PC-3 (cell line): ENCODE data around the gene CGRRF1. TPM values are rescaled to one million over a fixed set of nuclear protein-coding genes. Genes with fewer than 3 reads are reported as not detected.

Experiments
- ATAC-seq: fragments of 200-7000 bp; cut with Tn5 transposase; 2 replicates; pipeline ENCODE4 v1.9.1; 2020; ENCODE audit warnings: mild to moderate bottlenecking, moderate library complexity
- BruUV-seq: library from RNA; stranded (reverse); fragments of 400-500 nt; replicated peaks from 2 replicates; lab custom pipeline; 2021; lab: Mats Ljungman, UMichigan
- CTCF ChIA-PET: fragments of 300-600 bp; sonication (Branson Sonifier 250); formaldehyde crosslinking; loops from one replicate; lab custom pipeline; 2022; ENCODE audit warnings: antibody characterized with exemption; lab: Charles Lee
- POLR2A ChIA-PET: fragments of 300-600 bp; sonication (Branson Sonifier 250); formaldehyde crosslinking; loops from one replicate; lab custom pipeline; 2022; ENCODE audit warnings: antibody characterized with exemption; ENCODE audit not compliant: unreplicated experiment; lab: Charles Lee
- DNase-seq: peaks from one replicate; pipeline ENCODE4 v3.0.0-alpha.2; 2015
- H2AFZ ChIP-seq: fragments of 300-600 bp; sonication (generic); 2 replicates; pipeline ENCODE4 v1.6.0; 2016; ENCODE audit warnings: antibody characterized with exemption, low read length
- H3F3A ChIP-seq: fragments of 300-600 bp; sonication (generic); one replicate; pipeline ENCODE4 v1.6.0; 2017; ENCODE audit warnings: antibody characterized with exemption, low read length, control low read depth, mild to moderate bottlenecking; ENCODE audit not compliant: unreplicated experiment
- H3K27ac ChIP-seq: fragments of 300-600 bp; sonication (generic); 2 replicates; pipeline ENCODE4 v1.5.1; 2016; ENCODE audit warnings: mild to moderate bottlenecking, low read length
- H3K27me3 ChIP-seq: fragments of 300-600 bp; sonication (generic); 2 replicates; pipeline ENCODE4 v1.6.1; 2016; ENCODE audit warnings: low read length, mixed read lengths
- H3K36me3 ChIP-seq: fragments of 300-600 bp; sonication (generic); 2 replicates; pipeline ENCODE4 v1.6.1; 2016; ENCODE audit warnings: low read depth, mixed run types, low read length, mixed read lengths
- H3K4me1 ChIP-seq: fragments of 300-600 bp; sonication (generic); 2 replicates; pipeline ENCODE4 v1.5.1; 2016; ENCODE audit warnings: low read length; ENCODE audit not compliant: insufficient read depth
- H3K4me2 ChIP-seq: fragments of 300-600 bp; sonication (generic); 2 replicates; pipeline ENCODE4 v1.6.0; 2016; ENCODE audit warnings: low read length
- H3K4me3 ChIP-seq: fragments of 300-600 bp; sonication (generic); 2 replicates; pipeline ENCODE4 v1.5.1; 2016; ENCODE audit warnings: mild to moderate bottlenecking, low read length, mixed read lengths
- H3K79me2 ChIP-seq: fragments of 300-600 bp; sonication (generic); 2 replicates; pipeline ENCODE4 v1.6.1; 2017; ENCODE audit warnings: low read length, mixed read lengths
- H3K9ac ChIP-seq: fragments of 300-600 bp; sonication (generic); 2 replicates; pipeline ENCODE4 v1.6.0; 2016; ENCODE audit warnings: mild to moderate bottlenecking, low read length
- H3K9me2 ChIP-seq: fragments of 300-600 bp; sonication (generic); replicated peaks from 2 replicates; pipeline ENCODE4 v1.6.1; 2016; ENCODE audit warnings: mixed run types, low read length, mixed read lengths
- H3K9me3 ChIP-seq: fragments of 300-600 bp; sonication (generic); 2 replicates; pipeline ENCODE4 v1.6.1; 2016; ENCODE audit warnings: low read length, mixed read lengths
- H4K20me1 ChIP-seq: fragments of 300-600 bp; sonication (generic); 2 replicates; pipeline ENCODE4 v1.6.1; 2016; ENCODE audit warnings: low read length, mixed read lengths
- EZH2 ChIP-seq: fragments of 300-600 bp; sonication (generic); IDR thresholded peaks from one replicate; pipeline ENCODE4 v1.6.1; 2017; ENCODE audit warnings: antibody characterized with exemption, mild to moderate bottlenecking, low read length; ENCODE audit not compliant: unreplicated experiment
- EZH2phosphoT487 ChIP-seq: fragments of 300-600 bp; sonication (generic); IDR thresholded peaks from 2 replicates; pipeline ENCODE4 v1.6.1; 2018; ENCODE audit warnings: mild to moderate bottlenecking, antibody characterized with exemption, low read length, borderline replicate concordance
- intact Hi-C: fragments of 100-400 bp; cut with micrococcal nuclease; formaldehyde crosslinking; loops from 2 replicates; pipeline ENCODE4 v1.9.0; 2023
- total RNA-seq: library from RNA; depleted of rRNA; stranded (reverse); fragments of >200 nt; gene quantifications from 2 replicates; pipeline ENCODE4 v1.2.3, GENCODE V29; 2014
- TF ChIP-seq, protein P1 (sequence below): fragments of 300-600 bp; sonication (generic); conservative IDR thresholded peaks from 2 replicates; pipeline ENCODE4 v1.5.1; 2017; ENCODE audit warnings: antibody characterized with exemption, low read depth, mild to moderate bottlenecking, low read length

The CGRRF1 gene
- total RNA-seq, 1 experiment from 2014 or later: 31.3 TPM

DNA sequence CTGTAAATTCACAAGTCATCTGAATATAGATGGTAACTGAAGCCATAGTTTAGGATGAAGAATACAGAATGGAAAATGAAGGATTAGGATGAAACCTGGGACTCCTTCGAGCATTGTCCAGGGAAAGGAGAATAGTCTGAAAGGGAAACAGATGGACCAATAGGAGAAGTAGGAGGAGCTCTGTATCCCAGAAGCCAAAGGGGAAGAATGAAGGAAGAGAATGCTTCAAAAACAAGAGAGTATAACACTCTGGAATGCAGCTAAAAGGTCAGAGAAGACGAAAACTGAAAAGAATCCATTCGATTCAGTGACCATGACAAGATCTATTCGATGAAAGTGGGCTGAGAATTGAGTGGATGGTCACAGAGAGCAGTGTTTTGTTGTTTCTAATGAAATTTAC lies 21.9 kb upstream of the CGRRF1 start:
- Histone ChIP-seq H3K79me2 (peaks cover 65% of the 10 kb centered on the region), H3K4me3 (peak overlapping the region; percentile 80), H3K9me2 (no peaks in the 10 kb centered on the region), H3K9ac (peak overlapping the region; percentile 86), H3K27me3 (no peaks in the 10 kb centered on the region), H3K9me3 (no peaks in the 10 kb centered on the region), H3K4me1 (peaks cover 52% of the 10 kb centered on the region), H3K4me2 (peak overlapping the region; percentile 83), H2AFZ (peak overlapping the region; percentile 96; the same call in 1 of the 2 replicates), H3K36me3 (peaks cover 9% of the 10 kb centered on the region; the same call in 1 of the 2 replicates), H3K27ac (peak overlapping the region; percentile 86), H3F3A (no peaks in the 10 kb centered on the region), H4K20me1 (peaks cover 11% of the 10 kb centered on the region; the same call in 1 of the 2 replicates)
- CTCF ChIA-PET: interaction anchor here (1.0 to 2.3 kb wide), 2 partner anchors 22 to 285 kb away, joined by 4 to 9 read pairs; partner anchors contain the start of gene CGRRF1
- intact Hi-C loops: loop anchor here (1.0 kb wide), 3 partner anchors 22 to 121 kb away; partner anchors contain the start of genes CGRRF1 and CNIH1
- 0 out of 2 replicates have a peak, but pooled peaks have one; percentile 10 for ATAC-seq
- DNase-seq: peak; percentile 57
- POLR2A ChIA-PET: interaction anchor here (1.6 to 1.9 kb wide), 2 partner anchors 22 to 67 kb away, joined by 8 to 11 read pairs; partner anchors contain the start of gene CGRRF1
- no TSS peak for BruUV-seq
- TF ChIP-seq, protein P1, sequence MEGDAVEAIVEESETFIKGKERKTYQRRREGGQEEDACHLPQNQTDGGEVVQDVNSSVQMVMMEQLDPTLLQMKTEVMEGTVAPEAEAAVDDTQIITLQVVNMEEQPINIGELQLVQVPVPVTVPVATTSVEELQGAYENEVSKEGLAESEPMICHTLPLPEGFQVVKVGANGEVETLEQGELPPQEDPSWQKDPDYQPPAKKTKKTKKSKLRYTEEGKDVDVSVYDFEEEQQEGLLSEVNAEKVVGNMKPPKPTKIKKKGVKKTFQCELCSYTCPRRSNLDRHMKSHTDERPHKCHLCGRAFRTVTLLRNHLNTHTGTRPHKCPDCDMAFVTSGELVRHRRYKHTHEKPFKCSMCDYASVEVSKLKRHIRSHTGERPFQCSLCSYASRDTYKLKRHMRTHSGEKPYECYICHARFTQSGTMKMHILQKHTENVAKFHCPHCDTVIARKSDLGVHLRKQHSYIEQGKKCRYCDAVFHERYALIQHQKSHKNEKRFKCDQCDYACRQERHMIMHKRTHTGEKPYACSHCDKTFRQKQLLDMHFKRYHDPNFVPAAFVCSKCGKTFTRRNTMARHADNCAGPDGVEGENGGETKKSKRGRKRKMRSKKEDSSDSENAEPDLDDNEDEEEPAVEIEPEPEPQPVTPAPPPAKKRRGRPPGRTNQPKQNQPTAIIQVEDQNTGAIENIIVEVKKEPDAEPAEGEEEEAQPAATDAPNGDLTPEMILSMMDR: no peak
- TF ChIP-seq EZH2: no peak
- no peak for TF ChIP-seq EZH2phosphoT487

GRCh38 chr14:54488318-54488645 lies 21.4 kb upstream of the CGRRF1 start:
- CTCF ChIA-PET: interaction anchor here (0.5 to 2.3 kb wide), 7 partner anchors 21 to 382 kb away, joined by 3 to 9 read pairs (median 4); partner anchors contain the start of gene CGRRF1
- POLR2A ChIA-PET: interaction anchor here (0.7 to 1.9 kb wide), 3 partner anchors 21 to 124 kb away, joined by 3 to 11 read pairs (median 8); partner anchors contain the start of gene CGRRF1
- intact Hi-C loops: loop anchor here (1.0 kb wide), 3 partner anchors 21 to 122 kb away; partner anchors contain the start of genes CGRRF1 and CNIH1
- Histone ChIP-seq H3K27me3 (no peaks in the 10 kb centered on the region), H3K4me1 (peaks cover 47% of the 10 kb centered on the region), H4K20me1 (peaks cover 11% of the 10 kb centered on the region; the same call in 1 of the 2 replicates), H3K9ac (peak overlapping the region; percentile 86), H3K36me3 (peaks cover 4% of the 10 kb centered on the region; the same call in 1 of the 2 replicates), H3F3A (no peaks in the 10 kb centered on the region), H3K79me2 (peaks cover 59% of the 10 kb centered on the region), H3K9me3 (no peaks in the 10 kb centered on the region), H2AFZ (peak overlapping the region; percentile 96), H3K4me2 (peak overlapping the region; percentile 83), H3K4me3 (peak overlapping the region; percentile 80), H3K9me2 (no peaks in the 10 kb centered on the region), H3K27ac (peak overlapping the region; percentile 86)
- no peak for DNase-seq
- BruUV-seq: no TSS peak
- TF ChIP-seq, protein P1: peak; percentile 36; the same call in 1 of the 2 replicates
- no peak for TF ChIP-seq EZH2
- ATAC-seq: peak; percentile 21
